Measurements from ENCODE around the gene KDM2A. TPM values are rescaled to one million over a fixed set of nuclear protein-coding genes. Genes with fewer than 3 reads are reported as not detected.
"Not testable (repeated sequence)": the region's sequence is repeated elsewhere in the genome, so short reads cannot be mapped to it uniquely, and the experiment has no call there.

Gene KDM2A
- total RNA-seq, 2 donors from 2014 or later: 40.1 to 130 TPM

- no peaks in the 10 kb centered on the region for H3K27me3 ChIP-seq (replicated peaks; ENCODE audit: insufficient read depth)
- no peak for DNase-seq (ENCODE audit: low spot score)
- no peak overlapping the region for H3K27ac ChIP-seq
- no peak overlapping the region for H3K4me3 ChIP-seq
- peaks cover 9% of the 10 kb centered on the region for H3K36me3 ChIP-seq
- ATAC-seq (ENCODE audit: insufficient number of reproducible peaks, low FRiP score, low read depth): no peak
- H3K9me3 ChIP-seq: no peaks in the 10 kb centered on the region
- TF ChIP-seq CTCF (IDR thresholded peaks at IDR 0.05): no peak
- H3K4me1 ChIP-seq (ENCODE audit: control insufficient read depth in 1 of 2, low read depth in 2 of 2): no peaks in the 10 kb centered on the region
Observed at GRCh38 chr11:67197606-67198005, 78.5 kb downstream of the KDM2A start.

- H3K36me3 ChIP-seq; ATAC-seq (ENCODE audit: insufficient number of reproducible peaks, low FRiP score, low read depth); H3K4me1 ChIP-seq (ENCODE audit: control insufficient read depth in 1 of 2, low read depth in 2 of 2): not testable (repeated sequence)
Observed at GRCh38 chr11:67198781-67199180, 79.7 kb downstream of the KDM2A start.

GRCh38 chr11:67199751-67200150, 80.7 kb downstream of the KDM2A start:
- H3K36me3 ChIP-seq: peaks cover 9% of the 10 kb centered on the region
- DNase-seq (ENCODE audit: low spot score): no peak

More at GRCh38 chr11:67198781-67199180, 79.7 kb downstream of the KDM2A start:
- not testable (repeated sequence) for H3K9me3 ChIP-seq; DNase-seq (ENCODE audit: low spot score); H3K27me3 ChIP-seq (replicated peaks; ENCODE audit: insufficient read depth); H3K27ac ChIP-seq; H3K4me3 ChIP-seq

GRCh38 chr11:67202028-67202427, 83.0 kb downstream of the KDM2A start:
- no peaks in the 10 kb centered on the region for H3K27me3 ChIP-seq (replicated peaks; ENCODE audit: insufficient read depth)
- no peak for ATAC-seq (ENCODE audit: insufficient number of reproducible peaks, low FRiP score, low read depth)
- no peaks in the 10 kb centered on the region for H3K9me3 ChIP-seq
- no peak for DNase-seq (ENCODE audit: low spot score)
- no peak overlapping the region for H3K27ac ChIP-seq
- no peaks in the 10 kb centered on the region for H3K4me1 ChIP-seq (ENCODE audit: control insufficient read depth in 1 of 2, low read depth in 2 of 2)
- no peak overlapping the region for H3K4me3 ChIP-seq
- H3K36me3 ChIP-seq: peaks cover 9% of the 10 kb centered on the region
- no peak for TF ChIP-seq CTCF (IDR thresholded peaks at IDR 0.05)

More at GRCh38 chr11:67199751-67200150, 80.7 kb downstream of the KDM2A start:
- Histone ChIP-seq H3K4me3 (no peak overlapping the region), H3K9me3 (no peaks in the 10 kb centered on the region), H3K27me3 (replicated peaks; ENCODE audit: insufficient read depth) (no peaks in the 10 kb centered on the region), H3K27ac (no peak overlapping the region), H3K4me1 (ENCODE audit: control insufficient read depth in 1 of 2, low read depth in 2 of 2) (no peaks in the 10 kb centered on the region)
- ATAC-seq (ENCODE audit: insufficient number of reproducible peaks, low FRiP score, low read depth): no peak
- no peak for TF ChIP-seq CTCF (IDR thresholded peaks at IDR 0.05)

- ATAC-seq (ENCODE audit: insufficient number of reproducible peaks, low FRiP score, low read depth) (no peak), DNase-seq (ENCODE audit: low spot score) (no peak)
- H3K27me3 ChIP-seq (replicated peaks; ENCODE audit: insufficient read depth): no peaks in the 10 kb centered on the region
- H3K4me1 ChIP-seq (ENCODE audit: control insufficient read depth in 1 of 2, low read depth in 2 of 2): no peaks in the 10 kb centered on the region
- H3K36me3 ChIP-seq: peaks cover 20% of the 10 kb centered on the region
- H3K27ac ChIP-seq: no peak overlapping the region
- no peak overlapping the region for H3K4me3 ChIP-seq
- no peak for TF ChIP-seq CTCF (IDR thresholded peaks at IDR 0.05)
- no peaks in the 10 kb centered on the region for H3K9me3 ChIP-seq
Observed at GRCh38 chr11:67204822-67205221, 85.8 kb downstream of the KDM2A start.

- H3K4me3 ChIP-seq; H3K9me3 ChIP-seq; H3K27ac ChIP-seq; DNase-seq (ENCODE audit: low spot score); H3K27me3 ChIP-seq (replicated peaks; ENCODE audit: insufficient read depth); ATAC-seq (ENCODE audit: insufficient number of reproducible peaks, low FRiP score, low read depth); H3K4me1 ChIP-seq (ENCODE audit: control insufficient read depth in 1 of 2, low read depth in 2 of 2): not testable (repeated sequence)
- H3K36me3 ChIP-seq: peaks cover 15% of the 10 kb centered on the region
Observed at GRCh38 chr11:67209222-67209621, 90.2 kb downstream of the KDM2A start.
